MCF 10A (cell line): Measurements from ENCODE around the gene LYZ. TPM values are rescaled to one million over a fixed set of nuclear protein-coding genes. Genes with fewer than 3 reads are reported as not detected.

Experiments used
- BruUV-seq: library from RNA; stranded (reverse); fragments of 400-500 nt; replicated peaks from 2 replicates; lab custom pipeline; 2021; lab: Mats Ljungman, UMichigan
- CTCF ChIA-PET: fragments of 300-600 bp; sonication (Branson Sonifier 250); formaldehyde crosslinking; extraction: SDS; loops from one replicate; lab custom pipeline; 2021; ENCODE audit warnings: antibody characterized with exemption, inconsistent platforms; lab: Yijun Ruan, JAX
- POLR2A ChIA-PET: fragments of 300-600, 350-650 bp; sonication (Branson Sonifier 250); formaldehyde crosslinking; extraction: SDS; loops from one replicate; lab custom pipeline; 2020; ENCODE audit warnings: antibody characterized with exemption, inconsistent platforms; lab: Yijun Ruan, JAX
- DNase-seq: peaks from one replicate; pipeline ENCODE4 v3.0.0-alpha.2; 2018; ENCODE audit not compliant: unreplicated experiment
- H3K27ac Mint-ChIP-seq: one replicate; pipeline ENCODE4 v1.8.0; 2022; ENCODE audit warnings: mild to moderate bottlenecking, low read depth, mixed read lengths; ENCODE audit not compliant: unreplicated experiment
- H3K27me3 Mint-ChIP-seq: one replicate; pipeline ENCODE4 v1.8.0; 2022; ENCODE audit warnings: mixed read lengths; ENCODE audit not compliant: insufficient read depth, unreplicated experiment
- H3K36me3 Mint-ChIP-seq: one replicate; pipeline ENCODE4 v1.8.0; 2022; ENCODE audit warnings: mild to moderate bottlenecking, moderate library complexity, mixed read lengths; ENCODE audit not compliant: insufficient read depth, unreplicated experiment
- H3K4me1 Mint-ChIP-seq: one replicate; pipeline ENCODE4 v1.8.0; 2022; ENCODE audit warnings: mixed read lengths; ENCODE audit not compliant: insufficient read depth, unreplicated experiment
- H3K4me3 Mint-ChIP-seq: one replicate; pipeline ENCODE4 v1.8.0; 2022; ENCODE audit warnings: mild to moderate bottlenecking, moderate library complexity, mixed read lengths; ENCODE audit not compliant: unreplicated experiment
- H3K9me3 Mint-ChIP-seq: one replicate; pipeline ENCODE4 v1.8.0; 2022; ENCODE audit warnings: mixed read lengths; ENCODE audit not compliant: unreplicated experiment
- intact Hi-C: fragments of 100-400 bp; cut with micrococcal nuclease; formaldehyde crosslinking; loops from 2 replicates; pipeline ENCODE4 v1.14.1; 2022
- total RNA-seq: library from RNA; stranded (reverse); gene quantifications from 2 replicates; pipeline ENCODE4 v1.2.3, GENCODE V29; 2022
- TF ChIP-seq, protein P1 (sequence below): fragments of 200-600 bp; IDR thresholded peaks from one replicate; pipeline ENCODE4 v1.8.0; 2022; ENCODE audit warnings: antibody characterized with exemption, mild to moderate bottlenecking; ENCODE audit not compliant: unreplicated experiment

LYZ gene
- total RNA-seq, 1 experiment from 2014 or later, result not detected

DNA sequence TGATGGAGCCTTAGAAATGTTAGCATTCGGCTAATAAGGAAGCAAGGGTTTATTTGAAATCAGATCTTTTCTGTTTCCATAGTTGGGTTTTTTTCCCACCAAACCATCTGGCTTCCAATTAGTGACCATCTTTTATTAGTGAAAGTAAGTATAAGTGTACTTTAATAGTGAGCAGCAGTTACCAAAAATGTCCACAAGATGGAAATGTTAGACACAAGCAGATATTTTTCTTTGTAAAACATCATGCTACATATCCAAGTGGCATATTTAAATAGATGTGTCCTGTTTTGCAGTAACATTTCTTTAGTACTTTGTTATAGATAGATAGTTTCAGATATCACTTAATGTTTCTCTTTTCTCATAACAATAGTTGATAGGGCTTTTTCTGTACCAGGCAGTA is 40.2 kb downstream of the LYZ start:
- Mint-ChIP-seq H3K27ac (no peak overlapping the region), H3K4me1 (peaks cover 6% of the 10 kb centered on the region), H3K9me3 (no peaks in the 10 kb centered on the region), H3K27me3 (no peaks in the 10 kb centered on the region), H3K4me3 (no peak overlapping the region), H3K36me3 (peaks cover 20% of the 10 kb centered on the region)
- intact Hi-C loops, result loop anchor here (1.0 kb wide), 2 partner anchors 183 to 251 kb away; no protein-coding TSS in a partner anchor
- peak; percentile 42 for DNase-seq
- TF ChIP-seq, protein P1, sequence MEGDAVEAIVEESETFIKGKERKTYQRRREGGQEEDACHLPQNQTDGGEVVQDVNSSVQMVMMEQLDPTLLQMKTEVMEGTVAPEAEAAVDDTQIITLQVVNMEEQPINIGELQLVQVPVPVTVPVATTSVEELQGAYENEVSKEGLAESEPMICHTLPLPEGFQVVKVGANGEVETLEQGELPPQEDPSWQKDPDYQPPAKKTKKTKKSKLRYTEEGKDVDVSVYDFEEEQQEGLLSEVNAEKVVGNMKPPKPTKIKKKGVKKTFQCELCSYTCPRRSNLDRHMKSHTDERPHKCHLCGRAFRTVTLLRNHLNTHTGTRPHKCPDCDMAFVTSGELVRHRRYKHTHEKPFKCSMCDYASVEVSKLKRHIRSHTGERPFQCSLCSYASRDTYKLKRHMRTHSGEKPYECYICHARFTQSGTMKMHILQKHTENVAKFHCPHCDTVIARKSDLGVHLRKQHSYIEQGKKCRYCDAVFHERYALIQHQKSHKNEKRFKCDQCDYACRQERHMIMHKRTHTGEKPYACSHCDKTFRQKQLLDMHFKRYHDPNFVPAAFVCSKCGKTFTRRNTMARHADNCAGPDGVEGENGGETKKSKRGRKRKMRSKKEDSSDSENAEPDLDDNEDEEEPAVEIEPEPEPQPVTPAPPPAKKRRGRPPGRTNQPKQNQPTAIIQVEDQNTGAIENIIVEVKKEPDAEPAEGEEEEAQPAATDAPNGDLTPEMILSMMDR, result peak; percentile 53
- no TSS peak for BruUV-seq
- ChIA-PET CTCF (interaction anchor here (0.7 to 4.7 kb wide), 10 partner anchors 27 to 447 kb away, joined by 3 to 60 read pairs (median 3); partner anchors contain the start of gene FRS2), POLR2A (interaction anchor here (0.6 to 1.0 kb wide), 3 partner anchors 141 to 197 kb away, joined by 3 to 4 read pairs (median 3); partner anchors contain the start of gene CCT2)

DNA sequence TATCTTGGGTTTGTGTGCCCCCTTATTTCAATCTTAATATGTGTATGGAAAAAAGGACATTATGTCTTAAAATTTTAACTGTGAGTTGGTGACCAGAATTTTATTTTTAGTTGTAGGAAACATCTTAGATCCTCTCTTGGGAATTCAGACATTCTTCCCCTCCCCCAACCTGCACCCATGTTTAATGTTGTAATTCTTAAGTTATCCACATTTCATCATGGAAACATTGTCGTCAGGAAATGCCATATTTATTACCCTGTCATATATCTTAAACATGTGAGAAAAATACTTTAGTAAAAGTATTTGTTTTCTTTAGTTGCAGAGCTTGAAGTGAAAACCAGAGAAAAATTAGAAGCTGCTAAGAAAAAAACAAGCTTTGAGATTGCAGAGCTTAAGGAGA is 41.6 kb downstream of the LYZ start:
- intact Hi-C loops, result no loop called here
- Mint-ChIP-seq H3K27ac (no peak overlapping the region), H3K4me1 (no peaks in the 10 kb centered on the region), H3K4me3 (no peak overlapping the region), H3K27me3 (no peaks in the 10 kb centered on the region), H3K36me3 (peaks cover 29% of the 10 kb centered on the region), H3K9me3 (no peaks in the 10 kb centered on the region)
- POLR2A ChIA-PET, result interaction anchor here (1.0 to 1.6 kb wide), 3 partner anchors 24 to 196 kb away, joined by 3 to 6 read pairs (median 4); partner anchors contain the start of gene CCT2
- BruUV-seq, result no TSS peak
- CTCF ChIA-PET, result interaction anchor here (0.6 to 4.7 kb wide), 7 partner anchors 25 to 251 kb away, joined by 3 to 60 read pairs (median 5); no protein-coding TSS in a partner anchor
- TF ChIP-seq, protein P1, result no peak
- DNase-seq, result peak; percentile 15

DNA sequence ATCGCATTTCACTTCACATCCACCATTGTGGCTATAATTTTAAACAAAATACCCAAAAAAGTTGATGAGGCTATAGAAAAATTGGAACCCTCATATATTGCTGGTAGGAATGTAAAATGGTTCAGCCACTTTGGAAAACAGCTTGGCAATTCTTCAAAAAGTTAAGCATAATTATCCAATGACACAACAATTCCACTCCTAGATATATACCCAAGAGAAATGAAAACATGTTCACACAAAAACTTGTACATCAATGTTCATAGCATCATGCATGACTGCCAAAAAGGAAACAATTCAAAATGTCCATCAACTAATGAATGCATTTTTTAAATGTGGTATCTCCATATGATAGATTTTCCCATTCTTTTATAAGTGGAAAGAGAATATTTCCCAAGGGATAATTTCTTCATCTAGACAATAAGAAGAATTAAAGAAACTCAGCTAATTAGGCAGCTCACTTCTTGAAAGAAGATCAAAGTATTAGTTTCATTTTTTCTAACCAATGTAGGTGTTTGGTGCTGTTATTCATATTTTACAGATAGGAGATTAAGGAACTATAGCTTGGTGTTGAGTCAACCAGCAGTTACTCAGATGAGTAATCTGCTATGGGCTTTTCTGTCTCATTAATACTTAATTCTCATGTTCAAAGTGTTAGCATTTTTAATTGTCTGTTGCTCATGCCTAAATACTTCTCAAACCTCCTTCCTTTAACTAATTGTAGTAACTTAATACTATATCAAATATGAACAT is 44.2 kb downstream of the LYZ start:
- no TSS peak for BruUV-seq
- no peak overlapping the region for H3K4me3 Mint-ChIP-seq
- no peak for DNase-seq
- no peak overlapping the region for H3K27ac Mint-ChIP-seq
- no peaks in the 10 kb centered on the region for H3K4me1 Mint-ChIP-seq
- ChIA-PET POLR2A (interaction anchor here (1.3 kb wide), 1 partner anchor 10 kb away, joined by 3 read pairs; no protein-coding TSS in a partner anchor), CTCF (no interaction called here)
- TF ChIP-seq, protein P1, result no peak
- peaks cover 10% of the 10 kb centered on the region for H3K9me3 Mint-ChIP-seq
- H3K36me3 Mint-ChIP-seq, result peaks cover 22% of the 10 kb centered on the region
- no peaks in the 10 kb centered on the region for H3K27me3 Mint-ChIP-seq
- intact Hi-C loops, result no loop called here

DNA sequence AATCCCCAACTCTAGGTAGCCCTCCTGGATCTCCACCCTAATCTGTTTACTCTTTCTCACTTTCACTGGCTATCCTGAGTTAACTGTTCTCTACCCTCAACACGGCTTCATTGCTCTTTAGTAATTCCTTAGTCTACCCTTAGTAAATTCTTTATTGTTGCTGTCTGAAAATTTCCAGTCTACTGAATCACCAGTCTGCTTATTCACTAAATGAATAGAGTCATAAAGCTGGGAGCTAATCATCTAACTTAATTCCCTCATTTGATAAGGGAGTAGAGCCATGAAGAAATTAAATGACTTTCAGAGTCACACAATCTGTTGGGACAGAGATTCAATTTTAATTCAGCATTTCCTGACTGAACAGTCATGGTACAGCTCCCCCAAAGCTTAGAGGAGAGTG is 47.9 kb downstream of the LYZ start:
- H3K27ac Mint-ChIP-seq, result no peak overlapping the region
- DNase-seq, result no peak

More for the DNA sequence above, 47.9 kb downstream of the LYZ start:
- Mint-ChIP-seq H3K36me3 (peaks cover 18% of the 10 kb centered on the region), H3K9me3 (peaks cover 14% of the 10 kb centered on the region), H3K4me3 (no peak overlapping the region), H3K27me3 (no peaks in the 10 kb centered on the region), H3K4me1 (no peaks in the 10 kb centered on the region)
- POLR2A ChIA-PET, result no interaction called here
- CTCF ChIA-PET, result no interaction called here
- no TSS peak for BruUV-seq
- intact Hi-C loops, result no loop called here
- TF ChIP-seq, protein P1, result no peak
